Right lobe of liver (tissue), 6 donors: ENCODE measurements around the gene BMP2. TPM values are rescaled to one million over a fixed set of nuclear protein-coding genes. Genes with fewer than 3 reads are reported as not detected.

Source experiments
- ATAC-seq, 4 donors: fragments of 200-7000 bp; cut with Tn5 transposase; one replicate each; pipeline ENCODE4 v1.9.1; 2020; ENCODE audit warnings: mild to moderate bottlenecking in 4 of 4, moderate library complexity in 4 of 4
- DNase-seq, 3 donors: peaks; one replicate each; pipeline ENCODE4 v3.0.0-alpha.2; 2020
- H3K27ac ChIP-seq, 3 donors: fragments of 200-600 bp; one replicate each; pipeline ENCODE4 v1.8.0; 2022
- H3K27me3 ChIP-seq, 2 donors: fragments of 200-600 bp; one replicate each; pipeline ENCODE4 v1.8.0; 2022
- H3K36me3 ChIP-seq, 4 donors: fragments of 200-600 bp; sonication (generic) in 1 of 4; one replicate each; pipeline versions ENCODE4 v1.5.1 to v1.8.0; 2017 to 2022; ENCODE audit warnings: control low read depth in 1 of 4
- H3K4me1 ChIP-seq, 4 donors: fragments of 200-600 bp; sonication (generic) in 1 of 4; one replicate each; pipeline versions ENCODE4 v1.5.1 to v1.8.0; 2017 to 2022; ENCODE audit warnings: control low read depth in 1 of 4
- H3K4me3 ChIP-seq, 3 donors: fragments of 200-600 bp; one replicate each; pipeline ENCODE4 v1.8.0; 2022
- H3K9me3 ChIP-seq, 4 donors: fragments of 200-600 bp; sonication (generic) in 1 of 4; one replicate each; pipeline versions ENCODE4 v1.5.1 to v1.8.0; 2017 to 2022; ENCODE audit warnings: control low read depth in 1 of 4
- POLR2A ChIP-seq: fragments of 450-650 bp; IDR thresholded peaks from one replicate; pipeline ENCODE4 v1.6.1; 2017; ENCODE audit warnings: antibody characterized with exemption, mild to moderate bottlenecking
- WGBS: methylation state at CpG from one replicate; pipeline ENCODE4 v1.1.6; 2018; ENCODE audit warnings: low coverage, low lambda C conversion rate; ENCODE audit not compliant: insufficient coverage; ENCODE audit errors: missing lambda C conversion rate; 5-methylcytosine and 5-hydroxymethylcytosine counted together
- intact Hi-C, 2 donors: fragments of 100-400 bp; cut with DNase I; formaldehyde crosslinking; loops; one replicate each; pipeline versions ENCODE4 v1.11.2 to v1.14.1; 2022
- total RNA-seq, 6 experiments: library from RNA; depleted of rRNA in 2 of 6; stranded (reverse); fragments of >200 nt in 2 of 6; fragmentation: NEBNext Ultra II Directional in 3 of 6; extraction: Animal tissue kit (Norgen Biotek cat#: 25700) in 3 of 6; gene quantifications; one replicate each; pipeline versions ENCODE4 v1.1.0 to v1.2.4, GENCODE V29; 2016 to 2023
- TF ChIP-seq, protein P1 (sequence below), 4 donors: fragments of 200-600 bp in 3 of 4; fragments of 450-650 bp in 1 of 4; IDR thresholded peaks; one replicate each; pipeline versions ENCODE4 v1.5.1 to v1.8.0; 2016 to 2022; ENCODE audit warnings: antibody characterized with exemption in 4 of 4, mild to moderate bottlenecking in 2 of 4
- donor health status: DM: no; HTN: yes; CAD: no.
- donor health status: DM: no; HTN: no; CAD: no.
- donor health status: DM: no; HTN: no; CAD: no.
- donor health status: DM: no; HTN: yes; CAD: no.
- donor health status: DM: no; HTN: yes; CAD: no.

The BMP2 gene
- total RNA-seq, 6 experiments from 2014 or later, result 1.4 to 9.3 (median 4.9) TPM

DNA sequence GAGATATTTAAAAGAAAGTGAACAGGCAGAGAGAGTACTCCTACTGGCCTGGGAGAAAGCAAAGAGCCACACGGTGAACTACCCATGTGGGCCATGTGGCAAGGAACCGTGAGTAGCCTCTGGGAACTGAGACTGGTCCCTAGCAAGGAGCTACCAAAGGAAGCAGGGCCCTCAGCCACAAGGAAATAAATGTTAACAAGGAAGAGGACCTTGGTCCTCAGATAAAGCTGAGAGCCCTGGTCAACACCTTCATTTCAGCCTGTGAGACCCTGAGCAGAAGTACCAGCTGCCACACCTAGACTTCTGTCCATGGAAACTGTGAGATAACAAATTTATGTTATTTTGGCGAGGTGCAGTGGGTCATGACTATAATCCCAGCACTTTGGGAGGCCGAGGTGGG is 25.3 kb downstream of the BMP2 start:
- no peak for ATAC-seq
- 81% methylated on average over 3 of the region's 4 CpGs for WGBS
- Histone ChIP-seq H3K4me3 (no peak overlapping the region), H3K27ac (no peak overlapping the region), H3K9me3 (no peaks in the 10 kb centered on the region), H3K4me1 (no peaks in the 10 kb centered on the region), H3K27me3 (no peaks in the 10 kb centered on the region), H3K36me3 (no peaks in the 10 kb centered on the region)
- intact Hi-C loops, result no loop called here
- TF ChIP-seq, protein P1, sequence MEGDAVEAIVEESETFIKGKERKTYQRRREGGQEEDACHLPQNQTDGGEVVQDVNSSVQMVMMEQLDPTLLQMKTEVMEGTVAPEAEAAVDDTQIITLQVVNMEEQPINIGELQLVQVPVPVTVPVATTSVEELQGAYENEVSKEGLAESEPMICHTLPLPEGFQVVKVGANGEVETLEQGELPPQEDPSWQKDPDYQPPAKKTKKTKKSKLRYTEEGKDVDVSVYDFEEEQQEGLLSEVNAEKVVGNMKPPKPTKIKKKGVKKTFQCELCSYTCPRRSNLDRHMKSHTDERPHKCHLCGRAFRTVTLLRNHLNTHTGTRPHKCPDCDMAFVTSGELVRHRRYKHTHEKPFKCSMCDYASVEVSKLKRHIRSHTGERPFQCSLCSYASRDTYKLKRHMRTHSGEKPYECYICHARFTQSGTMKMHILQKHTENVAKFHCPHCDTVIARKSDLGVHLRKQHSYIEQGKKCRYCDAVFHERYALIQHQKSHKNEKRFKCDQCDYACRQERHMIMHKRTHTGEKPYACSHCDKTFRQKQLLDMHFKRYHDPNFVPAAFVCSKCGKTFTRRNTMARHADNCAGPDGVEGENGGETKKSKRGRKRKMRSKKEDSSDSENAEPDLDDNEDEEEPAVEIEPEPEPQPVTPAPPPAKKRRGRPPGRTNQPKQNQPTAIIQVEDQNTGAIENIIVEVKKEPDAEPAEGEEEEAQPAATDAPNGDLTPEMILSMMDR (IDR thresholded peaks at IDR 0.05), result no peak
- TF ChIP-seq POLR2A, result no peak
- DNase-seq, result no peak

- Histone ChIP-seq H3K4me3 (no peak overlapping the region), H3K27ac (no peak overlapping the region), H3K27me3 (no peaks in the 10 kb centered on the region), H3K36me3 (no peaks in the 10 kb centered on the region), H3K4me1 (no peaks in the 10 kb centered on the region), H3K9me3 (no peaks in the 10 kb centered on the region)
- peak in 1 of 4 donors; percentile 34 for ATAC-seq
- DNase-seq, result no peak
- TF ChIP-seq POLR2A, result no peak
- TF ChIP-seq, protein P1 (IDR thresholded peaks at IDR 0.05), result no peak
- intact Hi-C loops, result no loop called here
- 94% methylated on average over 2 of the region's 2 CpGs for WGBS
These were observed 34.7 kb downstream of the BMP2 start for GRCh38 chr20:6802227-6802626.

DNA sequence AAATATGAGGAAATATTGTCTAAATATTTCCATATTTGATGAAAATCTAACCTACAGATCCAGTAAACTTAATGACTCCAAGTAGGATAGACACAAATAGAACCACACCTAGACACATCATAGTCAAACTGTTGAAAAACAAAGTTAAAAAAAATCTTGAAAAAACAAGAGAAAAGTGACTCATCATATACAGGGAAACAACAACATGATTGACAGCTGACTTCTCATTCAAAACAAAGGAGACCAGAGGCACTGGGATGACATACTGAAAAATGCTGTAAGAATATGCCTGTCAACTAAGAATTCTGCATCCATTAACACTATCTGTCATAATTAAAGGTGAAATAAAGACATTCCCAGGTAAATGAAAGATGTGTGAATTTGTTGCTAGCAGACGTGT is 38.8 kb downstream of the BMP2 start:
- no peaks in the 10 kb centered on the region for H3K9me3 ChIP-seq
- H3K4me3 ChIP-seq, result no peak overlapping the region
- H3K27me3 ChIP-seq, result no peaks in the 10 kb centered on the region
- no peak for DNase-seq
- WGBS, result 72% methylated on average over 1 of the region's 1 CpG
- H3K4me1 ChIP-seq, result no peaks in the 10 kb centered on the region
- intact Hi-C loops, result no loop called here
- no peak for TF ChIP-seq POLR2A
- TF ChIP-seq, protein P1 (IDR thresholded peaks at IDR 0.05), result no peak
- no peak overlapping the region for H3K27ac ChIP-seq
- ATAC-seq, result no peak
- H3K36me3 ChIP-seq, result no peaks in the 10 kb centered on the region

GRCh38 chr20:6811262-6812035 is 44.0 kb downstream of the BMP2 start:
- no peaks in the 10 kb centered on the region for H3K27me3 ChIP-seq
- H3K9me3 ChIP-seq, result no peaks in the 10 kb centered on the region
- H3K4me1 ChIP-seq, result no peaks in the 10 kb centered on the region
- intact Hi-C loops, result no loop called here
- no peak for ATAC-seq
- no peaks in the 10 kb centered on the region for H3K36me3 ChIP-seq
- no peak overlapping the region for H3K4me3 ChIP-seq
- no peak for DNase-seq
- 43% methylated on average over 6 of the region's 6 CpGs for WGBS
- TF ChIP-seq POLR2A, result no peak
- TF ChIP-seq, protein P1 (IDR thresholded peaks at IDR 0.05), result no peak
- H3K27ac ChIP-seq, result no peak overlapping the region
